ENCODE results near the gene AKAP12.

The AKAP12 gene

DNA sequence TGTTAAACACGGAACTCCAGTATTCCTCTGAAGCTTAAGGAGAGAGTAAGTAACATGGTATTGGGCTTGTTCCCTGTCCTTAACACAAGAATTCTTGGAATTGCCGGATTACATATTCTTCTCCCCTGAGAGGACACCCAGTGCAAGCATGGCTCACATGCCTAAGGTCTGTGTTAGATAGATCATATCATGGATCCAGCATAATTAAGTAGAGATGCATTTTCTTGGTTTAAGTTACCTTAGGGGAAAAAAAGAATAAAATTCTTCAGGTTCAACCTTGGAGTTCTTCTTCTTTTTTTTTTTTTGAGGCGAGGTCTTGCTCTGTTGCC lies 53.9 kb downstream of the AKAP12 start:
- Histone ChIP-seq H3K4me3 (no peak overlapping the region), H3K27ac (peak overlapping the region in 1 of 2 donors; percentile 87)
- TF ChIP-seq, protein P1, sequence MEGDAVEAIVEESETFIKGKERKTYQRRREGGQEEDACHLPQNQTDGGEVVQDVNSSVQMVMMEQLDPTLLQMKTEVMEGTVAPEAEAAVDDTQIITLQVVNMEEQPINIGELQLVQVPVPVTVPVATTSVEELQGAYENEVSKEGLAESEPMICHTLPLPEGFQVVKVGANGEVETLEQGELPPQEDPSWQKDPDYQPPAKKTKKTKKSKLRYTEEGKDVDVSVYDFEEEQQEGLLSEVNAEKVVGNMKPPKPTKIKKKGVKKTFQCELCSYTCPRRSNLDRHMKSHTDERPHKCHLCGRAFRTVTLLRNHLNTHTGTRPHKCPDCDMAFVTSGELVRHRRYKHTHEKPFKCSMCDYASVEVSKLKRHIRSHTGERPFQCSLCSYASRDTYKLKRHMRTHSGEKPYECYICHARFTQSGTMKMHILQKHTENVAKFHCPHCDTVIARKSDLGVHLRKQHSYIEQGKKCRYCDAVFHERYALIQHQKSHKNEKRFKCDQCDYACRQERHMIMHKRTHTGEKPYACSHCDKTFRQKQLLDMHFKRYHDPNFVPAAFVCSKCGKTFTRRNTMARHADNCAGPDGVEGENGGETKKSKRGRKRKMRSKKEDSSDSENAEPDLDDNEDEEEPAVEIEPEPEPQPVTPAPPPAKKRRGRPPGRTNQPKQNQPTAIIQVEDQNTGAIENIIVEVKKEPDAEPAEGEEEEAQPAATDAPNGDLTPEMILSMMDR (IDR thresholded peaks at IDR 0.05): no peak
- DNase-seq (ENCODE audit: low spot score): no peak

DNA sequence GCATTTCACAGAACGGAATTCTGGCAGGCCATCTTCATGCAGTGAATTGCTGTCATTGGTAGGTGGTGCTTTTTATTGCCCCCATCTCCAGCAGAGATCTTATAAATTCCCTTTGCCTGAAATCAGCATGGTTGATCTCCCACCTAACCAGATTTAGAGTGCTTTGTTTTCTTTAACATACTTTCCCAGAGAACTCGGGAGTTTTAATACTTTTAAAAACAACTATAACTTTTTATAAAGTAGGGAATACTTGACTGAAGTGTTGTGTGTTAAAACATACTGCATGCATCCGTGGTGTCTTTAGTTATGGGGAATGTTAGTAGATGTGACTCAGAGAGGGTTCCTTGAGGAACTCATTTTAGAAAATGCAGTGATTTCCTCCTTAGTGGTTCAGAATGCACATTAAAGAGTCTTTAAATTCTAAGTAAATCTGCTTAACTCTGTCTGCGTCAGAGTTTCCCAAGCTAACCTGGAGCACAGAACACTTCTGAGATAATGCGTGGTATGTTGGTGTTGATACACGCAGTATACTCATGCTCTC lies 54.9 kb downstream of the AKAP12 start:
- no peak for DNase-seq (ENCODE audit: low spot score)
- TF ChIP-seq, protein P1 (IDR thresholded peaks at IDR 0.05): no peak
- Histone ChIP-seq H3K27ac (peak overlapping the region; percentile 27 to 66), H3K4me3 (no peak overlapping the region)

DNA sequence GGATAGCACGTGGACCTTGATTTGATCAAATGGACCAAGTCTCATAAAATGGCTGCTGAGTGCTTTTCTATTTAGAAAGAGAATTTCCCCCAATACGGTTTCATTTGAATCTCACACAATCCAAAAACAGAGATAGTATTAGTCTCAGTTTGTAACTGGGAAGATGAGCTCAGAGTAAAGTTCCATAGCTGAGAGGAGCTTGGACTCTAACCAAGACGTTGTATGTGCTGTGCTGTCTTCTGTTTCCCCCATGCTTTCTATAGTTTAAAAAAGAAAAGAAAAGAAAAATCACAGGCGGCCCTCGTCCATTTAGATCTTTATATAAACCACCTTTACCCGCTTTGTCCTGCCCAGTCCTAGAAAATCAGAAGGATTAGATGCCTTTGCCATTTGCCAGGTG lies 58.1 kb downstream of the AKAP12 start:
- DNase-seq (ENCODE audit: low spot score): no peak
- Histone ChIP-seq H3K27ac (no peak overlapping the region), H3K4me3 (no peak overlapping the region)
- TF ChIP-seq, protein P1 (IDR thresholded peaks at IDR 0.05): no peak

DNA sequence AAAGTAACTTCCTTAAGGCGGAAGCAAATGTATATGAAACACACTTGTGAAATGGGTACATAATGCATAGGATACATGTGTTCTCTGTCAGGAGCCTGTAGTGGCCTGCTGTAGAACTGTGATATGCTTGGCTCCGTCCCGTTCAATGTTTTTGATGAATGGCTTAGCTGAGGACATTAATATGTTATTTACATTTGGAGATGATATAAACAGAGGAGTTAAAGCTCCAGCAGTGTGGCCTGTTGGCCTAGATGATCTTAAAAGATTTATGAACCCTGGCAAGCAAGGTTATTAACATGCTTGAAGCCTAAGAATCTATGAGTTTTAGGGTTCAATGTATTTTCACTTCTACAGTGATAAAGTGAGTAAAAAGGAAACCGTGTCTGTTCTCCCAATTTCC lies 59.2 kb downstream of the AKAP12 start:
- H3K4me3 ChIP-seq: no peak overlapping the region
- TF ChIP-seq, protein P1 (IDR thresholded peaks at IDR 0.05): no peak
- DNase-seq (ENCODE audit: low spot score): no peak
- H3K27ac ChIP-seq: no peak overlapping the region

DNA sequence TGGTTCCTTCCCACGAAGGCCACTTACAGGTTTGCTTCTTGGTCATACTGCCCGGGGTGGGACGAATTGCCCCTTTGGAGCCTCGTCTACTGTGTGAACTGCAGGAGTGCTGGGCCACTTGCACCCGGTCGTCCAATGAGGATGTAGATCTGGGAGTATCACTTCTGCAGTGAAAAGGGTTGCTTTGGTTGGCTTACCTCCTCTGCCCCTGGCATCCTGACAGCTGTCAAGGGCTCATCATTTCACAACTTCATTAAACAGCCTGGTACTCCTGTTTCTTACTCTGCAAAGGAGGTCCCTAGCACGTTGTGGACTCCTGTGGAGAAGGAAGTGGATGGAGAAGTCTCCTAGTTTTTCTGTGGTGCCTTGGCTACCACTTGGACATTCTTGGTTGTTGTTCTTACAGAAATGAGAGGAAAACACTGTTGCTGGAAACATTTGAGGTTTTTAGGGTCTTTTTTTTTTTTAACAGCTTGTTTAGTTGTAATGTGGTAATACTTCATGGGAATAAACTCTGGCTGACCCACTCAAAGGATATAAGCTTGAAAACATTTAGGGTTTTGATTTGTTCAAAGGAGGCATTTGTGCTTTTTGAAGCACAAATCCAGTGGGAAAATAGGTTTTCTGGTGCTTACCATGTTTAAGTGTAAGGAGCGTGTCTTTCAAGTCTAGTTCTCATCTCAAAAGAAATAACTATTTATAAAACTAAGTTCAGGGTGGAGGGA lies 60.7 kb downstream of the AKAP12 start:
- TF ChIP-seq, protein P1 (IDR thresholded peaks at IDR 0.05): no peak
- DNase-seq (ENCODE audit: low spot score): no peak
- no peak overlapping the region for H3K4me3 ChIP-seq
- H3K27ac ChIP-seq: no peak overlapping the region

DNA sequence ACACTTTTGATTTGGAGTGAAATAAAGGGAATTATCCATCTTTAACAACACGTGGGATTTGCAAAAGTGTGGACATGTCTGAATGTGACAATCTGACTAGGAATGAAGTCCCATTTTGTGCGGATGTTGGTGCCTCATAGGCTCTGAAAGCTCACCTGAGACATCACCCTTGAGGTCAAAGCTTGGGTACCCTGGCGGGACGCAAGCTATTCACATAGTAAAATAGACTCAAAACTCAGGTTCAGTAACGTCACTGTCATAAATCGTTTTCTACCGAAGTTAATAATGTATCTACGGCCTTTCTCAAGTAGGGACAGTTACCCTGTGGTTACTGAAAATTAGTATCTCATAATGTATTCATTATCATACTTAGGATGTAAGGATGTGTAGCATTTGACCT lies 61.8 kb downstream of the AKAP12 start:
- DNase-seq (ENCODE audit: low spot score): no peak
- no peak overlapping the region for H3K4me3 ChIP-seq
- no peak overlapping the region for H3K27ac ChIP-seq
- TF ChIP-seq, protein P1 (IDR thresholded peaks at IDR 0.05): no peak

DNA sequence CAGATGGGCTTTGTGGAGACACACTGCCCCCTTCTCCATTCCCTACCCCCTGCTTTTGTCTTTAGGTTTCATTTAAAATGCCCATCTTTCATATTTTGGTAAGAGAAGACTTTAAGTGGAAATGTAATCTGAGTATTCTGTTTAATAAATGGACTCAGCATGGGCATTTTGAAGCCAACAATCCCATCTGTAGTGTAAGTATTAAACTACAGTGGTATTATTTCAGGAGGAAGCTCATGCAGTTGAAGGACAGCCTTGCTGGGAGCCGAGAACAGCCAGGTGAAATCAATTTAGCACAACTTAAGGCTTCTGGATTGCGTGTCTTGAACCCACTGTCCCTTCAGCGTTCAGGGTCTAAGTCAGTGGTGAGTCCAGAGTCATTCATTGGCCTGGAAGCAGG lies 63.5 kb downstream of the AKAP12 start:
- DNase-seq (ENCODE audit: low spot score): no peak
- Histone ChIP-seq H3K27ac (no peak overlapping the region), H3K4me3 (no peak overlapping the region)
- TF ChIP-seq, protein P1 (IDR thresholded peaks at IDR 0.05): no peak

All from coronary artery (tissue), 2 donors.